Measurements from ENCODE around the gene PRRT1. TPM values are rescaled to one million over a fixed set of nuclear protein-coding genes. Genes with fewer than 3 reads are reported as not detected.
A peak's percentile ranks its signal among the peaks of the same experiment; 100 is the strongest.

PRRT1 gene
- total RNA-seq, 1 experiment from 2014 or later = 1.9 TPM

- no peak overlapping the region for H3K4me3 Mint-ChIP-seq
- WGBS (ENCODE audit: extremely low coverage, insufficient read length, low lambda C conversion rate) = no CpG with 5 or more reads among the region's 7 CpGs
Observed at GRCh38 chr6:32111424-32112066, 40.2 kb downstream of the PRRT1 start.

More at GRCh38 chr6:32111424-32112066, 40.2 kb downstream of the PRRT1 start:
- Mint-ChIP-seq H3K27ac (peak overlapping the region in 1 of 3 experiments; percentile 50; a peak in 2 of 7 replicates), H3K9me3 (no peaks in the 10 kb centered on the region; a peak in 1 of 5 replicates), H3K27me3 (ENCODE audit: low read depth) (peaks cover 25% of the 10 kb centered on the region), H3K4me1 (peaks cover 20 to 24% of the 10 kb centered on the region in 2 experiments), H3K36me3 (ENCODE audit: insufficient read depth in 1 of 3, low read depth in 3 of 3) (peaks cover 2 to 18% (median 16%) of the 10 kb centered on the region in 3 experiments; a peak in 5 of 7 replicates)
- no peak overlapping the region for H3K23ac ChIP-seq (ENCODE audit: insufficient read length, low read depth, low read length)
- H3K18ac ChIP-seq (ENCODE audit: insufficient read length, low read depth, low read length) = no peak overlapping the region
- no peaks in the 10 kb centered on the region for H4K20me1 ChIP-seq (ENCODE audit: control insufficient read depth, insufficient read depth, insufficient read length)
- H2AK5ac ChIP-seq (ENCODE audit: insufficient read length, low read length) = no peak overlapping the region
- H3K9ac ChIP-seq (ENCODE audit: extremely low read depth, insufficient read length, low read length) = no peak overlapping the region
- H2BK15ac ChIP-seq (ENCODE audit: low read depth, low read length) = no peak overlapping the region
- no peak overlapping the region for H3K4me2 ChIP-seq (ENCODE audit: insufficient read depth, insufficient read length, low read length)
- no peaks in the 10 kb centered on the region for H3K9me3 ChIP-seq (ENCODE audit: control insufficient read depth, low read depth, low read length)
- no peak overlapping the region for H4K8ac ChIP-seq (replicated peaks; ENCODE audit: insufficient read length, low read depth, low read length)
- no peak overlapping the region for H3K4ac ChIP-seq (ENCODE audit: low read depth, low read length)
- no peak overlapping the region for H2BK20ac ChIP-seq (ENCODE audit: low read depth, low read length, poor library complexity, severe bottlenecking)
- no peak overlapping the region for H2BK12ac ChIP-seq (ENCODE audit: insufficient read length, low read depth, low read length)
- no peak overlapping the region for H2AFZ ChIP-seq (ENCODE audit: low read length)
- H3K79me2 ChIP-seq (ENCODE audit: insufficient read depth, low read length) = no peaks in the 10 kb centered on the region
- TF ChIP-seq, protein P1, sequence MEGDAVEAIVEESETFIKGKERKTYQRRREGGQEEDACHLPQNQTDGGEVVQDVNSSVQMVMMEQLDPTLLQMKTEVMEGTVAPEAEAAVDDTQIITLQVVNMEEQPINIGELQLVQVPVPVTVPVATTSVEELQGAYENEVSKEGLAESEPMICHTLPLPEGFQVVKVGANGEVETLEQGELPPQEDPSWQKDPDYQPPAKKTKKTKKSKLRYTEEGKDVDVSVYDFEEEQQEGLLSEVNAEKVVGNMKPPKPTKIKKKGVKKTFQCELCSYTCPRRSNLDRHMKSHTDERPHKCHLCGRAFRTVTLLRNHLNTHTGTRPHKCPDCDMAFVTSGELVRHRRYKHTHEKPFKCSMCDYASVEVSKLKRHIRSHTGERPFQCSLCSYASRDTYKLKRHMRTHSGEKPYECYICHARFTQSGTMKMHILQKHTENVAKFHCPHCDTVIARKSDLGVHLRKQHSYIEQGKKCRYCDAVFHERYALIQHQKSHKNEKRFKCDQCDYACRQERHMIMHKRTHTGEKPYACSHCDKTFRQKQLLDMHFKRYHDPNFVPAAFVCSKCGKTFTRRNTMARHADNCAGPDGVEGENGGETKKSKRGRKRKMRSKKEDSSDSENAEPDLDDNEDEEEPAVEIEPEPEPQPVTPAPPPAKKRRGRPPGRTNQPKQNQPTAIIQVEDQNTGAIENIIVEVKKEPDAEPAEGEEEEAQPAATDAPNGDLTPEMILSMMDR (conservative IDR thresholded peaks at IDR 0.05) = no peak
- H4K91ac ChIP-seq (ENCODE audit: insufficient read length, low read depth, low read length) = no peak overlapping the region
- H3K27me3 ChIP-seq (ENCODE audit: insufficient read depth, low read length) = no peaks in the 10 kb centered on the region; the same call in 1 of the 2 replicates
- H3K27ac ChIP-seq (ENCODE audit: insufficient read length, low read depth, low read length) = no peak overlapping the region
- H4K5ac ChIP-seq (ENCODE audit: insufficient read length, low read depth, low read length) = no peak overlapping the region
- no peaks in the 10 kb centered on the region for H3K79me1 ChIP-seq (ENCODE audit: insufficient read depth, low read depth, low read length, poor library complexity, severe bottlenecking)
- H3K14ac ChIP-seq (ENCODE audit: insufficient read depth, low read length) = no peak overlapping the region
- H2BK120ac ChIP-seq (ENCODE audit: low read depth, low read length, poor library complexity, severe bottlenecking) = no peak overlapping the region
- no peak for DNase-seq
- H3T11ph ChIP-seq (ENCODE audit: low read length) = no peak overlapping the region
- no peak overlapping the region for H2BK5ac ChIP-seq (ENCODE audit: insufficient read length, low read length)
- no peak overlapping the region for H3K56ac ChIP-seq (ENCODE audit: insufficient read length, low read depth, low read length)
- no peaks in the 10 kb centered on the region; the same call in 1 of the 2 replicates for H3K4me1 ChIP-seq (ENCODE audit: insufficient read depth, low read length)
- no peaks in the 10 kb centered on the region for H3K23me2 ChIP-seq (ENCODE audit: insufficient read length, low read depth, low read length, poor library complexity, severe bottlenecking)

Measured in H9 (cell line).